Endothelial cell of umbilical vein (primary cell): ENCODE measurements around the gene PRKCSH. TPM values are rescaled to one million over a fixed set of nuclear protein-coding genes. Genes with fewer than 3 reads are reported as not detected.

ENCODE experiments used
- BruUV-seq: library from RNA; stranded (reverse); fragments of 400-500 nt; replicated peaks from 2 replicates; lab custom pipeline; 2021; lab: Mats Ljungman, UMichigan
- CTCF ChIA-PET: fragments of 300-600, 350-600 bp; sonication (Branson Sonifier 250); formaldehyde crosslinking; loops from one replicate; lab custom pipeline; 2021; ENCODE audit warnings: antibody characterized with exemption, inconsistent platforms; lab: Charles Lee
- POLR2A ChIA-PET: fragments of 300-600, 350-600 bp; sonication (Branson Sonifier 250); formaldehyde crosslinking; loops from one replicate; lab custom pipeline; 2021; ENCODE audit warnings: antibody characterized with exemption, inconsistent platforms; lab: Charles Lee
- DNase-seq: peaks from one replicate; pipeline ENCODE4 v3.0.0-alpha.2; 2011; ENCODE audit warnings: low read depth, low spot score
- FAIRE-seq: peaks from 2 replicates; lab custom pipeline; 2011; peaks lifted over from hg19 to GRCh38; lab: Jason Lieb, UNC
- H2AFZ ChIP-seq: 2 replicates; pipeline ENCODE4 v1.6.0; 2012; ENCODE audit warnings: low read depth, low read length, control low read depth, inconsistent platforms
- H3K27ac ChIP-seq: 2 replicates; pipeline ENCODE4 v1.5.1; 2011; ENCODE audit warnings: low read depth, mild to moderate bottlenecking, control low read depth, low read length, moderate library complexity; ENCODE audit not compliant: insufficient read depth
- H3K27me3 ChIP-seq, 2 experiments: 2 replicates each; pipeline versions ENCODE4 v1.6.0 to v1.6.1; 2011; ENCODE audit warnings: low read length in 2 of 2, mixed read lengths in 1 of 2; ENCODE audit not compliant: control insufficient read depth in 2 of 2, insufficient read depth in 2 of 2
- H3K36me3 ChIP-seq, 2 experiments: 2 replicates in 1 of 2; 3 replicates in 1 of 2; pipeline ENCODE4 v1.5.1; 2011; ENCODE audit warnings: low read length in 2 of 2, mild to moderate bottlenecking in 1 of 2, moderate library complexity in 1 of 2; ENCODE audit not compliant: control insufficient read depth in 2 of 2, insufficient read depth in 2 of 2; ENCODE audit errors: extremely low read depth in 1 of 2
- H3K4me1 ChIP-seq: 3 replicates; pipeline ENCODE4 v1.5.1; 2011; ENCODE audit warnings: mild to moderate bottlenecking, low read length; ENCODE audit not compliant: control insufficient read depth, insufficient read depth; ENCODE audit errors: extremely low read depth
- H3K4me2 ChIP-seq: 2 replicates; pipeline ENCODE4 v1.6.1; 2011; ENCODE audit warnings: low read length, control low read depth, mixed read lengths; ENCODE audit not compliant: insufficient read depth
- H3K4me3 ChIP-seq, 3 experiments: fragments of 200-600 bp in 1 of 3; sonication (generic), shearing (Covaris generic) in 1 of 3; replicated peaks in 1 of 3; 2 replicates each; pipeline ENCODE4 v1.5.1; 2011 to 2016; ENCODE audit warnings: control low read depth in 3 of 3, low read length in 3 of 3, mild to moderate bottlenecking in 2 of 3, inconsistent platforms in 1 of 3, low read depth in 1 of 3, moderate library complexity in 1 of 3; ENCODE audit not compliant: insufficient read depth in 1 of 3
- H3K79me2 ChIP-seq: 2 replicates; pipeline ENCODE4 v1.6.0; 2012; ENCODE audit warnings: low read length, inconsistent platforms; ENCODE audit not compliant: control insufficient read depth, insufficient read depth
- H3K9ac ChIP-seq: replicated peaks from 2 replicates; pipeline ENCODE3; 2011; ENCODE audit warnings: low read length, control low read depth; ENCODE audit not compliant: insufficient read depth; ENCODE audit errors: extremely low read depth
- H3K9me1 ChIP-seq: replicated peaks from 3 replicates; pipeline ENCODE4 v1.6.0; 2011; ENCODE audit warnings: mild to moderate bottlenecking, low read length; ENCODE audit not compliant: control insufficient read depth, insufficient read depth; ENCODE audit errors: extremely low read depth
- H3K9me3 ChIP-seq: replicated peaks from 2 replicates; pipeline ENCODE4 v1.5.1; 2012; ENCODE audit warnings: low read length, inconsistent platforms; ENCODE audit not compliant: control insufficient read depth, insufficient read depth
- H4K20me1 ChIP-seq: replicated peaks from 2 replicates; pipeline ENCODE3; 2011; ENCODE audit warnings: mild to moderate bottlenecking, low read length; ENCODE audit not compliant: control insufficient read depth, insufficient read depth; ENCODE audit errors: extremely low read depth
- CTCF ChIP-seq, 2 donors: IDR thresholded peaks; 1 replicate in 1 of 2; 2 replicates in 1 of 2; pipeline ENCODE4 v1.5.1; 2011; ENCODE audit warnings: low read length in 2 of 2, mild to moderate bottlenecking in 2 of 2, moderate library complexity in 2 of 2, control low read depth in 1 of 2, inconsistent platforms in 1 of 2, low read depth in 1 of 2; ENCODE audit not compliant: insufficient read depth in 1 of 2; ENCODE audit errors: extremely low read depth in 1 of 2
- EZH2 ChIP-seq: IDR thresholded peaks from 2 replicates; pipeline ENCODE4 v1.6.1; 2012; ENCODE audit warnings: borderline replicate concordance, low read depth, mild to moderate bottlenecking, moderate library complexity, low read length, inconsistent platforms; ENCODE audit not compliant: severe bottlenecking
- FOS ChIP-seq: IDR thresholded peaks from 2 replicates; pipeline ENCODE4 v1.6.1; 2011; ENCODE audit warnings: mild to moderate bottlenecking, low read length, moderate library complexity, borderline replicate concordance; ENCODE audit not compliant: insufficient read depth
- GATA2 ChIP-seq: IDR thresholded peaks from 2 replicates; pipeline ENCODE4 v1.7.0; 2011; ENCODE audit warnings: low read depth, mild to moderate bottlenecking, moderate library complexity, mixed read lengths, low read length; ENCODE audit not compliant: insufficient read length, insufficient read depth
- JUN ChIP-seq: IDR thresholded peaks from 2 replicates; pipeline ENCODE4 v1.6.1; 2011; ENCODE audit warnings: borderline replicate concordance, low read depth; ENCODE audit not compliant: insufficient read length, insufficient read depth
- MAX ChIP-seq: IDR thresholded peaks from 2 replicates; pipeline ENCODE4 v1.6.1; 2011; ENCODE audit not compliant: insufficient read depth, insufficient read length
- MYC ChIP-seq: IDR thresholded peaks from one replicate; pipeline ENCODE4 v1.6.1; 2011; ENCODE audit warnings: mild to moderate bottlenecking, low read depth, low read length
- POLR2A ChIP-seq: IDR thresholded peaks from 2 replicates; pipeline ENCODE4 v1.6.1; 2012; ENCODE audit warnings: low read depth, mild to moderate bottlenecking, control low read depth, low read length
- POLR2AphosphoS5 ChIP-seq: IDR thresholded peaks from 2 replicates; pipeline ENCODE4 v1.6.1; 2012; ENCODE audit warnings: low read depth, mild to moderate bottlenecking, control low read depth, low read length, moderate library complexity; ENCODE audit not compliant: insufficient read depth
- dilution Hi-C: fragments of 300-500 bp; cut with MboI; formaldehyde crosslinking; loops from one replicate; pipeline ENCODE4 v1.15.0; 2019; ENCODE audit warnings: low sequenced_read_pairs; ENCODE audit not compliant: extremely low pct_ligation_motif_present
- intact Hi-C: fragments of 100-400 bp; cut with micrococcal nuclease; formaldehyde crosslinking; loops from one replicate; pipeline ENCODE4 v1.10.0; 2022
- polyA plus RNA-seq, 4 experiments: library from polyadenylated mRNA; depleted of rRNA in 3 of 4; stranded (reverse) in 3 of 4; unstranded in 1 of 4; fragments of >200 nt; gene quantifications; 2 replicates each; pipeline versions ENCODE4 v1.2.1 to v1.2.3, GENCODE V29; 2011 to 2012; ENCODE audit warnings: missing spikeins in 1 of 4
- total RNA-seq: library from RNA; stranded (reverse); gene quantifications from 2 replicates; pipeline ENCODE4 v1.2.3, GENCODE V29; 2021

The PRKCSH gene
- total and polyA plus RNA-seq, 2 donors (not counting 3 experiments of a cell fraction or from before 2014, with no cell fraction given): 215 to 425 TPM

GRCh38 chr19:11397089-11397610 lies 38.3 kb upstream of the PRKCSH start:
- H3K9me1 ChIP-seq: no peaks in the 10 kb centered on the region
- BruUV-seq: no TSS peak
- no peak overlapping the region for H3K4me2 ChIP-seq
- H3K4me3 ChIP-seq: no peak overlapping the region
- H3K4me1 ChIP-seq: no peaks in the 10 kb centered on the region
- no peak overlapping the region for H3K9ac ChIP-seq
- H3K27ac ChIP-seq: no peak overlapping the region
- H3K36me3 ChIP-seq: no peaks in the 10 kb centered on the region
- dilution Hi-C loops (no loop called here), intact Hi-C loops (no loop called here)
- TF ChIP-seq CTCF (IDR thresholded peaks at IDR 0.05; ENCODE audit: extremely low read depth in 1 of 2, insufficient read depth in 1 of 2, low read depth in 1 of 2, low read length in 2 of 2): no peak
- no peak for TF ChIP-seq MAX
- TF ChIP-seq JUN: no peak
- TF ChIP-seq POLR2A: no peak
- TF ChIP-seq EZH2: no peak
- no peak for TF ChIP-seq FOS
- TF ChIP-seq POLR2AphosphoS5: no peak
- no peak for TF ChIP-seq GATA2
- no peak for TF ChIP-seq MYC
- no peaks in the 10 kb centered on the region for H3K27me3 ChIP-seq
- no peak overlapping the region for H2AFZ ChIP-seq
- no peaks in the 10 kb centered on the region for H4K20me1 ChIP-seq
- FAIRE-seq (no peak), DNase-seq (no peak)
- POLR2A ChIA-PET: no interaction called here
- no peaks in the 10 kb centered on the region for H3K9me3 ChIP-seq
- H3K79me2 ChIP-seq: no peaks in the 10 kb centered on the region
- CTCF ChIA-PET: interaction anchor here (1.0 to 2.2 kb wide), 2 partner anchors 14 to 38 kb away, joined by 3 to 6 read pairs; partner anchors contain the start of genes ODAD3 and PRKCSH
